ENCODE results near the gene FGD2. TPM values are rescaled to one million over a fixed set of nuclear protein-coding genes. Genes with fewer than 3 reads are reported as not detected.
"Not testable (repeated sequence)": the region's sequence is repeated elsewhere in the genome, so short reads cannot be mapped to it uniquely, and the experiment has no call there.

FGD2 gene
- total RNA-seq, 1 experiment from 2014 or later: 0.33 TPM

GRCh38 chr6:36980876-36981619 is 24.4 kb upstream of the FGD2 start:
- peaks cover 63% of the 10 kb centered on the region for H3K36me3 ChIP-seq
- no peaks in the 10 kb centered on the region for H3K9me3 ChIP-seq
- H3K4me3 ChIP-seq: no peak overlapping the region
- H3K27me3 ChIP-seq: no peaks in the 10 kb centered on the region
- no peak for DNase-seq

DNA sequence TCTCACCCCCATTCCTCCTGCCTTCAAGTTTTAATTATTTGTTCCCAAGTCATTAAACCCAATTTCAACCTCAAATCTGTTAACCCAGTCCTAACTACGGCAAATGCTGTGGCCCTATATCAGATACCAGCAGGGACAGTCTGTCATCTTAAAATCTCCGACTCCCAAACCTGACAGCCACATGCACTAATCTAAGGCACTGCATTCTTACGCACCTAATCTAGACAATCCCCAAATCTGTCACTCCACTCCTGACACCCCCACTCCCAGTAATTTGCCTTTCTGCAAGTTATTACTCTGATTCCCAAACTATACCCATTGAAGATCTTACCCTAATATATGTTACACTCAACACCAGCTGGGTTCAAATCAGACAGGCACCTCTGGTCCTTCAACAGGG is 21.9 kb upstream of the FGD2 start:
- H3K4me3 ChIP-seq: no peak overlapping the region
- no peaks in the 10 kb centered on the region for H3K9me3 ChIP-seq
- no peaks in the 10 kb centered on the region for H3K27me3 ChIP-seq
- DNase-seq: no peak
- peaks cover 38% of the 10 kb centered on the region for H3K36me3 ChIP-seq

DNA sequence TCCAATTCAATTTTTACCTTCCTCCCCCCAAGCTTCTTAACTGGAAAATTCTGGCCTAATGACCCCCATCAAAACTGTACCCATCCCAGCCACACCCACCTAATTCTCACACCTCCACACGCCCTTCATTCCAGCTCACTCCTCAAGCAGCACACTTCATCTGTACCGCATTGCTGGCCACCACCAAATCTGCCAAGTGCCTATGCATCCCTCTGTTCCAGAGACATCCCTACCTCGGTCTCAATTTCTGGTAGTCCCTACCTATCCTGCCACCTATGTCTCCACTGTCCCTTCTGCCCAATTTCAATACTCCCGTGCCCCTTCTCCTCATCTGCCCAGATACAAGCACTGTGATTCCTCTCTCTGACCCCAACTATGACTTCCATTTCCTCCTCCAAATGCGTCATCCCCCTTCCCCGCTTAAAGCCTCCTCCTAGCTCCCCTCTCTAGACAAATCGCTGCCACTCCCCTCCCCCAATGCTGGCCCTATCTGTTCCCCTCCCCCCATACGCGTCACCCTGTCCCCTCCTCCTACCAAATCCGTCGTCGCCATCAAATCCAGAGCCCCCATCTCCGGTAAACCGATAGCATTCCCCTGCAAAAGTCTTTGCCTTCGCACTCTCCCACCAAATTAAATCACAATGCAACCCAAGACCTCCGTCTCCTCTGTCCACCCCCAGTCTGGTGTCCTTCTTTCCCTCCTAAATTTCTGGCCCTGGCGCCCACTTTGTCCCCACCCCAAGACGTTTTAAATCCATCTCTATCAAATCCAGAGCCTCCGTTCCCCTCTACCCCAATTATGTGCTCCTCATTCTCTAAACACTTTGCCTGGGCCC is 20.7 kb upstream of the FGD2 start:
- Histone ChIP-seq H3K27me3 (no peaks in the 10 kb centered on the region), H3K36me3 (peaks cover 29% of the 10 kb centered on the region), H3K4me3 (peak overlapping the region; percentile 96), H3K9me3 (no peaks in the 10 kb centered on the region)
- peak; percentile 62 for DNase-seq

DNA sequence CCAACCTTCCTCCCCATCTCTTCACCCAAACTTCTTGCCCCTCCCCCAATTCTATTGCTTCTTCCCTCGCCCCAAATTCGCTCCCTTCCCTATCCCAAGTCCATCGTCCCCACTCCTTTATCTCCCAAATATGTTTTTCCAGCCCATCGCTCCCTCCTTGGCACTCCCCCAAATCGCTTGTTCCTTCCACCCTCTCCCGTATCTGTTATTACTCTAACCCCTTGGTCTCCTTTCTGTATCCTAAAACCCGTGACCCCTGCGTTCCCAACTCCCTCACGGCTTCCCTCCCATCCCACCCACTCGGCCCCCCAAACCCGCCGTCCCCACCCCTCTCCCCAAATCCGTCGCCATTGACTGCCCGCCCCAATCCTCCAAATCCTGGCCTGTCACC is 20.0 kb upstream of the FGD2 start:
- H3K9me3 ChIP-seq: no peaks in the 10 kb centered on the region
- H3K4me3 ChIP-seq: peak overlapping the region; percentile 96
- no peaks in the 10 kb centered on the region for H3K27me3 ChIP-seq
- peaks cover 23% of the 10 kb centered on the region for H3K36me3 ChIP-seq
- no peak for DNase-seq

GRCh38 chr6:36985808-36986703 is 19.4 kb upstream of the FGD2 start, which contains the start of gene MTCH1:
Gene MTCH1 (minus strand): TSS chr6:36986196. CDS start chr6:36986173, 23 bp downstream.
- Histone ChIP-seq H3K36me3 (peaks cover 17% of the 10 kb centered on the region), H3K9me3 (no peaks in the 10 kb centered on the region), H3K4me3 (peak within 1 kb of the TSS; percentile 96), H3K27me3 (no peaks in the 10 kb centered on the region)
- DNase-seq: peak; percentile 83

- no peaks in the 10 kb centered on the region for H3K9me3 ChIP-seq
- peak overlapping the region; percentile 96 for H3K4me3 ChIP-seq
- no peak for DNase-seq
- H3K36me3 ChIP-seq: peaks cover 14% of the 10 kb centered on the region
- H3K27me3 ChIP-seq: no peaks in the 10 kb centered on the region
Measured at GRCh38 chr6:36986704-36987047, 18.8 kb upstream of the FGD2 start.

- Histone ChIP-seq H3K36me3 (peaks cover 3% of the 10 kb centered on the region; the same call in 1 of the 2 replicates), H3K4me3 (no peak overlapping the region), H3K9me3 (no peaks in the 10 kb centered on the region), H3K27me3 (no peaks in the 10 kb centered on the region)
- DNase-seq: no peak
Measured at GRCh38 chr6:36989264-36989663, 16.2 kb upstream of the FGD2 start.

GRCh38 chr6:36990401-36990800 is 15.1 kb upstream of the FGD2 start:
- H3K9me3 ChIP-seq, H3K4me3 ChIP-seq, H3K36me3 ChIP-seq, H3K27me3 ChIP-seq, DNase-seq: not testable (repeated sequence)

- no peak overlapping the region for H3K4me3 ChIP-seq
- H3K27me3 ChIP-seq: no peaks in the 10 kb centered on the region
- no peak for DNase-seq
- no peaks in the 10 kb centered on the region for H3K9me3 ChIP-seq
- no peaks in the 10 kb centered on the region for H3K36me3 ChIP-seq
Measured at GRCh38 chr6:36997811-36998722, 7.4 kb upstream of the FGD2 start.

- Histone ChIP-seq H3K27me3 (no peaks in the 10 kb centered on the region), H3K9me3 (no peaks in the 10 kb centered on the region), H3K36me3 (no peaks in the 10 kb centered on the region), H3K4me3 (no peak overlapping the region)
- DNase-seq: no peak
Measured at GRCh38 chr6:36998723-36999038, 6.8 kb upstream of the FGD2 start.

GRCh38 chr6:36999061-36999750 is 6.2 kb upstream of the FGD2 start:
- Histone ChIP-seq H3K9me3 (no peaks in the 10 kb centered on the region), H3K27me3 (no peaks in the 10 kb centered on the region), H3K36me3 (no peaks in the 10 kb centered on the region), H3K4me3 (no peak overlapping the region)
- DNase-seq: no peak

- Histone ChIP-seq H3K36me3 (no peaks in the 10 kb centered on the region), H3K27me3 (no peaks in the 10 kb centered on the region), H3K4me3 (no peak overlapping the region), H3K9me3 (no peaks in the 10 kb centered on the region)
- no peak for DNase-seq
Measured at GRCh38 chr6:36999751-37000125, 5.7 kb upstream of the FGD2 start.

- no peak for DNase-seq
Measured at GRCh38 chr6:37004044-37004980, 1.1 kb upstream of the FGD2 start.

DNA sequence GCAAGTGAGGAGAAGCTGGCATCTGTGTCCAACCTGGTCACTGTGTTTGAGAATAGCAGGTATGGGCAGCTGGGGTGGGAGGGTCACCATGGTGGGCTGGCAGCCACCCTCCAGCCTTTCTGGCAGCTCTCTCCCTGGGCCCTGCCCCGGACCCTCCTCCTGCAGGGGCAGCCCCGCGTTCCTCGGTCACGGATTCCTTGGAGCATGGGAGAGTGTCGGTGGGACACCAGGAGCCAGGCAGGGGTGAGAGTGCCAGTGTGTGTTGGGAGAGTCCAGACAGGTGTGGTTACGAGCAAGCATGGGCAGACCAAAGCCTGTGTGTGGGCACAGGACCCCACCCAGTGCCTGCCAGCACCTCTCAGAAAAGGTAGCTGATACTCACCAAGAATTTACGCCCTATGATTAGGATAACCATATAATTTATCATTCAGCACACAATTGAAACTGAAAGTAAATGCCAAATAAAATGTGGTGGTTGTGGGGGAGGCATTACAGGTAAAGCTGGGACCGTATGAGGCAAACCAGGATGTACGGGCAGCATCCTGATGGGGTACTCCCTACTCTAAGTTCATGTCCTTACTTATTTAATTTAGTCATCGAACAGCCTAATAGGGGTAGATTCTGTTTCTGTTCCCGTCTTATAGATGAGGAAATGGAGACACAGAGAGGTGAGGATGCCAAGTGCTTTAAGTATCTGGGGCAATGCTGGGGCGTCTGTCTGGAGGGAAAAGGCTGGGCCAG is 542 bp downstream of the FGD2 start:
- no peak overlapping the region for H3K4me3 ChIP-seq
- DNase-seq: no peak
- H3K27me3 ChIP-seq: no peaks in the 10 kb centered on the region
- no peaks in the 10 kb centered on the region for H3K9me3 ChIP-seq
- no peaks in the 10 kb centered on the region for H3K36me3 ChIP-seq

More at GRCh38 chr6:37004044-37004980, 1.1 kb upstream of the FGD2 start:
- Histone ChIP-seq H3K9me3 (no peaks in the 10 kb centered on the region), H3K27me3 (no peaks in the 10 kb centered on the region), H3K4me3 (no peak overlapping the region), H3K36me3 (no peaks in the 10 kb centered on the region)
